DMS79 treated with DMSO at 0.1 percent for 48 hours (cell line): ENCODE results near the gene BAIAP2L1.
"Not testable (repeated sequence)": the region's sequence is repeated elsewhere in the genome, so short reads cannot be mapped to it uniquely, and the experiment has no call there.

Source experiments
- DNase-seq: peaks from one replicate; lab custom pipeline; 2025; lab: John Stamatoyannopoulos, UW

Gene BAIAP2L1, protein sequence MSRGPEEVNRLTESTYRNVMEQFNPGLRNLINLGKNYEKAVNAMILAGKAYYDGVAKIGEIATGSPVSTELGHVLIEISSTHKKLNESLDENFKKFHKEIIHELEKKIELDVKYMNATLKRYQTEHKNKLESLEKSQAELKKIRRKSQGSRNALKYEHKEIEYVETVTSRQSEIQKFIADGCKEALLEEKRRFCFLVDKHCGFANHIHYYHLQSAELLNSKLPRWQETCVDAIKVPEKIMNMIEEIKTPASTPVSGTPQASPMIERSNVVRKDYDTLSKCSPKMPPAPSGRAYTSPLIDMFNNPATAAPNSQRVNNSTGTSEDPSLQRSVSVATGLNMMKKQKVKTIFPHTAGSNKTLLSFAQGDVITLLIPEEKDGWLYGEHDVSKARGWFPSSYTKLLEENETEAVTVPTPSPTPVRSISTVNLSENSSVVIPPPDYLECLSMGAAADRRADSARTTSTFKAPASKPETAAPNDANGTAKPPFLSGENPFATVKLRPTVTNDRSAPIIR

DNA sequence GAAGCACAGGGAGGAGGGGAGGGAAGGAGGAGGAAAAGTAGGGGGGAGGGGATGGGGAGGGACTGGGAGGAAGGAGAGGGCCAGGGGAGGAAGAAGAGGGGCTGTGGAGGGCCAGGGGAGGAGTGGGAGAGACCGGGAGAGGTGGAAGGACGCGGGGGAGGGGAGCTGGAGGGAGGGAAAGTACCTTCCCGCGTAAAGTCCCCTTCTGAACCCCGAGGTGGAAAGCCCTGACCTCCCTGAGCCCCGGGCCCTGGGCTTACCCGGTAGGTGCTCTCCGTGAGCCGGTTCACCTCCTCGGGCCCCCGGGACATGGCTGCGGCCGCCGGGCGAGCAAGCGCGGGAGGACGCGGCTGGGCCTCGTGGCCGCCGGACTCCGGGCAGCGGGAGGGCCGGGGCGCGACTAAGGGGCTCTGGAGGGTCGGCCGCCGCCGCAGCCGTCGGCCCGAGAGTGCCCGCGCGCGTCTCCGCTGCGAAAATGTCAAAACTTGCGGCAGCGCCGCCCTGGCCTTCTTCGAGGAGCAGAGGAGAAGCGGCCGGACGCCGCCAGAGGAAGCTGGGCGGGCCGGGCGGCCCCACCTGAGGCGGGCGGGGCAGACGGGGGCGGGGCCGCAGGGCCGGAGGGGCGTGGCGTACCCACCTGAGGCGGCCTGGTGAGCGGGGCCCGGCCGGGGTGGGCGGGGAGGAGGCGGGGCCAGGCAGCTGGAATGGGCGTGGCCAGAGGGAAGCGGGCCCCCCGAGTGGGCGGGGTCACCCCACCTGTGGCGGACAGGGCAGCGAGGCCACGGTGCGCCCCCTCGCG lies at the start of gene BAIAP2L1:
BAIAP2L1 (minus strand) TSS at position 549 of the 799 bp plus-strand sequence; CDS start at position 311, 238 bp downstream.
- peak; percentile 86 for DNase-seq

DNA sequence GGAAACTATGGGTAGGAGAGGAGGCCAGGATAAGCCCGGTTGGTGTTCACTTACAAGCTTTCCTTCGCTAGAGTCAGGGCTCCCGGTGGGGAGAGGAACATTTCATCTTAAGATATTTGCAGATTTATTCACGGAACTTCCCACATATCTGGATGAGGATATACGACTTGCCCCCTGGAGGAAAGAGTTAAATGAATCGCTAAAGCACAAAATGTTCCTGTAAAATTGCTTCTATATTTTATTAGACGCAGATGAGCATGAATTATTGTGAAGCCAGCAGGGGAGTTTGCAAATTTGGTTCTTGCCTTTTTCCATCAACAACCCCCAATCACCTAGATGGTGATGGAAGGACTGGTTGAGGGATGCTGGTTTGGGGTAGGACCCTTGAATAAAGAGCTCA lies 47.9 kb upstream of the BAIAP2L1 start:
- no peak for DNase-seq

DNA sequence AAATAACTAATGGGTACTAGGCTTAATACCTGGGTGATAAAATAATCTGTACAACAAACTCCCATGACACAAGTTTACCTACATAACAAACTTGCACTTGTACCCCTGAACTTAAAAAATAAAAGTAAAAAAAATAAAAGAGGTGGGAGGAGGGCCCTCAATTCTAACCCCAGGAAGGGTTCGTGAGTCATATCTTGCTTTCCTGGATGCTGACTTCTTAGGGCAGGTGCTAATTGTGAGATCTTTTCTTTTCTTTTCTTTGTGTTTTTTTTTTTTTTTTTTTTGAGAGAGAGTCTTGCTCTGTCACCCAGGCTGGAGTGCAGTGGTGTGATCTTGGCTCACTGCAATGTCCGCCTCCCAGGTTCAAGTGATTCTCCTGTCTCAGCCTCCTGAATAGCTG lies 40.1 kb upstream of the BAIAP2L1 start:
- DNase-seq = not testable (repeated sequence)

DNA sequence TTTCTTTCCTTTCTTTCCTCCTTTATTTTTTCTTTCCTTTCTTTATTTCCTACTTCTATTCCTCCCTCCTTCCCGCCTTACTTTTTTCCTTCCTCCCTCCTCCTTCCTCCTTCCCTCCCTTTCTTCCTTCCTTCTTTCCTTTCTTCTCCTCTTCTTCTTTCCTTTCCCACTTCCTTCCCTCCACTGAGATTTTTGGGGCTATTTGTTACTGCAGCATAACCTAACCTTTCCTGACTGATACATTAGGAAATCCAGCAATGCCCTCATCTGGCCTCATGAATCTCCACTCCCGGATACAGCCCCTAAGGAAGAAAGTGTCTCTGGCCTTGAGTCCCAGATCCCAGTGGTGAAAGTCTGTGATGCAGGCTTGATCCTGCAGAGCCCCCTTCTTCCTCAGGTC lies 38.6 kb upstream of the BAIAP2L1 start:
- DNase-seq = no peak

DNA sequence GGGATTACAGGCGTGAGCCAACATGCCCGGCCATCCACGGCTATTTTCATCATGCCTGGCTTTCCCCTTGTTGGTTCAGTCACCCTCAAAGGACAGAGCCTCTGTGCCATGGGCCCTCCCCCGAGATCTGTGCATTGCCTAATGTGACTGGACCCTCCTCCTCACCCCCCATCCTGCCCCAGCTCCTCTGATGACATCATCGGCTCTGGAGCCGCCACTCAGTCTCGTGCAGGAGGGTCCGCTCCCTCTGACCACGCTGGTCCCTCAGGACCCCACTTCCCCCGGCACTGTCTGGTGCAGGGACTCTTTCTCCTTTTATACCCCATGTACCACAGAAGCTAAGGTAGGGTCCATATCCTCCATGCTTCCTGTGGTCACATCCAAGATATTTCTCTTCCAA lies 33.2 kb upstream of the BAIAP2L1 start:
- no peak for DNase-seq

DNA sequence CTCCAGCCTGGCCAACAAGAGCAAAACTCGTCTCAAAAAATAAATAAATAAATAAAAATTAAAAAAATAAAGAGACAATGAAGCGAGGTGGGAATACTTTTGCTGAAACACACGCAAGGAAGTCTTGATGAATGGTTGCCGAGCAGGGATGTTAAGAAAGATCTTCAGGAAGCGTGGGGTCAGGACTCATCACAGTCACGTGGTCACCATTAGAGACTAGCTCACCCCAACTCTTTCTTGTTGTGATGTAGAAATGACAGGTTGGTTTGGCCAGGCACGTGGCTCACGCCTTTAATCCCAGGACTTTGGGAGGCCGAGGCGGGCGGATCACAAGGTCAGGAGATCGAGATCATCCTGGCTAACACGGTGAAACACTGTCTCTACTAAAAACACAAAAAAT lies 28.9 kb upstream of the BAIAP2L1 start:
- DNase-seq = no peak

DNA sequence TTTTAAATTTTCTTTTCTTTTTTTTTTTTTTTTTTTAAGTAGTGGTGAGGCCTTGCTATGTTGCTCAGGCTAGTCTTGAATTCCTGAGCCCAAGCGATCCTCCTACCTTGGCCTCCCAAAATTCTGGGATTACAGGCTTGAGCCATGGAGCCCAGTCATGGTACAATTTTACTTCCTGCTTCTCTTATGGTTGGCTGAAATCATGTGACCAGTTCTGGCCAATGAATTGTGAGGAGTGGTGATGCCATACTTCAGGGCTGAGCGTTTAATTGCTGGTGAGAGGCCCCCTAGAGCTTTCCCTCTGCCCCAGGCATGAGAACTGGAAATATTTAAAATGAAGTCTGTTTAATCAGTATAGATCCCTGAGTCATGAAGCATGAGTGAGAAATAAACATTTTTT lies 22.2 kb upstream of the BAIAP2L1 start:
- no peak for DNase-seq

DNA sequence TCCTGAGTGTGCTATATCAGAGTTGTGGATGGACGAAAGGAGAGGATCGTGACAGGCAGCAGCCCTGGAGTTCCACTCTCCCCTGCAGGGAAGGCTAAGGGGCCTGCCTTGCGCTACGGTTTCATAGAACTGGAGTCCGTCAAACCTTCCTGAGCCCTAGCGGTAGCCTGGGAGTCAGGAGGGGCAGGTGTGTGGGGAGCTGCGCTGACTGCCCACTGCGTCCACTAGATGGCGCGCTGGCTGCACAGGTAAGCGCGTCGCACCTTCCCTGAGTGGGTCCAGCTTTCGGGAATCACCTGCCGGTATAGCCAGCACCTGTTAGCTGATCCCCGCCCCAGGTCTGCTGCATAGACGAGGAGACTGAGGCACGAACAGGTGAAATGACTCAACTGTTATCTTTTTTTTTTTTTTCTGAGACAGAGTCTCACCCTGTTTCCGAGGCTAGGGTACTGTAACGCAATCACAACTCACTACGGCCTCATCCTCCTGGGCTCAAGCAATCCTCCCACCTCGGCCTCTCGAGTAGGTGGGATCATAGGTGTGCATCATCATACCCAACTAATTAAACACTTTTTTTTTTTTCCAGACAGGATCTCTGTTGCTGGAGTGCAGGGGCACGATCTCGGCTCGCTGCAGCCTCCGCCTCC lies 20.2 kb upstream of the BAIAP2L1 start:
- peak; percentile 74 for DNase-seq

DNA sequence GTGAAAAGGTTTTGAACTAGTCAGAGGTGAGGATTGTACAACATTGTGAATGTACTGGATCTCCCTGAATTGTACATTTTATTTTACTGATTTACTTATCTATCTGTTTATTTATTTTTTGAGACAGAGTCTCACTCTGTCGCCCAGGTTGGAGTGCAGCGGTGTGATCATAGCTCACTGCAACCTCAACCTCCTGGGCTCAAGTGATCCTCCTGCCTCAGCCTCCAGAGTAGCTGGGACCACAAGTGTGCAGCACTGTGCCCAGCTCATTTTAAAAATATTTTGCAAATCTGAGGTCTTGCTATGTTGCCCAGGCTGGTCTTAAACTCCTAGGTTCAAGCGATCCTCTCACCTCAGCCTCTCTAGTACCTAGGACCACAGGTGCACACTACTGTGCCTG lies 19.1 kb upstream of the BAIAP2L1 start:
- not testable (repeated sequence) for DNase-seq

DNA sequence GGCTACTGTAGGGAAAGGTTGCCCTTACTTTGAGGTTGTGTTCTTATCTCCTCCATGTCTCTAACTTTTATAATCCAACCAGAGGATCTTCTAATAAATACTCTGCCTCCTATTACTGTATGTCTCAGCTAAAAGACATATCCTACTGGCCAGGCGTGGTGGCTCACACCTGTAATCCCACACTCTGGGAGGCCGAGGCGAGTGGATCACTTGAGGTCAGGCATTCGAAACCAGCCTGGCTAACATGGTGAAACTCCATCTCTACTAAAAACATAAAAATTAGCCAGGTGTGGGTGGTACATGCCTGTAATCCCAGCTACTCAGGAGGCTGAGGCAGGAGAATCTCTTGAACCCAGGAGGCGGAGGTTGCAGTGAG lies 18.4 kb upstream of the BAIAP2L1 start:
- not testable (repeated sequence) for DNase-seq

DNA sequence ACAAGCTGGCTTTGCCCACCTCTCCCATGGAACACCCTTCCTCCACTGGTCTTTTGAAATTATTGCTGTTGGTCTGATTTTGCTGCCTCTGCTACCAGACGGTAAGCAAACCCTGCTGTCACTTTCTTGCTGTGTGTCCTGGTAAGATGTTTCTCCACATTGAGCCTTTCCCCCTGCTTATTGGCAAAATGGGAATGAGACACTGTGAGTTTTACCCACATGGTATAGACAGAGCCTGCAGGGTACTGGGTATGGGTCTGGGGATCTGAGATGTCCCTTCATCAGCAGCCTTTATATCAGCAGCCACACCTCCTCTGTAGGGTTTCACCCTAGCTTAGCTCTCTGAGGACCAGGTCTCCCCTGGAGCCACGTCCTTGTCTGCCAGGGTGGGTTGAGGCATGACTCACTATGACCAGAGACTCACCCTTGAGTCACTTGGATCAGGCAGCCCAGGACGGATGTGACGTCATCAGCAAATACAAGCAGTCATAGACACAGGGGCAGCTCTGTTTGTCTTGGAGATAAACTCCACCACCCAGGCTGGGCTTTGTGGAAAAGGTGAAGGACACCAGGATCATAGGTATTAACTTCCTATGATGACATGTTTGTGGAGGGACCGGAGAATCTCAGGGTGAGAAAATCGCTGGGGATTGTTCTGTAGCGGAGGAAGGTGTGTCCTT lies 17.9 kb upstream of the BAIAP2L1 start:
- no peak for DNase-seq

DNA sequence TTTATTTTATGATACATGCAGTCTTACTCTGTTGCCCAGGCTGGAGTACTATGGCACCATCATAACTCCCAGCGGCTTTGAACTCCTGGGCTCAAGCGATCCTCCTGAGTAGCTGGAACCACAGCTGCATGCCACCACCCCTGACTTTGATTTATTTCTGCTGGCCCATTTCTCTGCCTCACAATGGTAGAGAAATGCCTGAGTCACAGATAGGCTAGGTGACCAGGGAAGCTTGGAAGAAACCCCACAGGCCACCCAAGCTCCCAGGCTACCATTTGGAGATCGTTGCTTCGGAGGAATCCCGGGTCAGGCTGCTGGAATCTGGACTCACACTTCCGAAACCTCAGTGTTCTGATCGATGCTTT lies 17.4 kb upstream of the BAIAP2L1 start:
- no peak for DNase-seq

DNA sequence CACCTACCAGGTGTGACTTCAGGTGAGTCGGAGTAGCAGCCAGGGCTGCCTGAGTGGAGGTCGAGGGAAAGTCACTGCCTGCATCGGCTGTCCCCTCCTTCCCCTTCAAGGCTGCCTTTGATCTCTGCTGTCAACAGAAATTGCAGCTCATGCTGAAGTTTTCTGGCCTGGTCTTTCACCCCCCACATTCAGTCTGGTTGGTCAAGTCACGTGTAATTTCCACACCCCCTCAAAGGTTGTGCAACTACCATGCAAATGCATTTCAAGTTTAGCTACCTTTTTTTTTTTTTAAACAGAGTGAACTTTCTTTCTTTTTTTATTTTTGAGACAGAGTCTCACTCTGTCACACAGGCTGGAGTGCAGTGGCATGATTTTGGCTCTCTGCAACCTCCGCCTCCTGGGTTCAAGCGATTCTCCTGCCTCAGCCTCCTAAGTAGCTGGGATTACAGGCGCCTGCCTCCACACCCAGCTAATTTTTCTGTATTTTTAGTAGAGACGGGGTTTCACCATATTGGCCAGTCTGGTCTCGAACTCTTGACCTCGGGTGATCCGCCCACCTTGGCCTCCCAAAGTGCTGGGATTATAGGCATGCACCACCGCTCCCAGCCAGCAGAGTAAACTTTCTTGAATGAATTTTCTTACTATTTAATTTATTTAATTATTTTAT lies 16.8 kb upstream of the BAIAP2L1 start:
- DNase-seq = not testable (repeated sequence)

DNA sequence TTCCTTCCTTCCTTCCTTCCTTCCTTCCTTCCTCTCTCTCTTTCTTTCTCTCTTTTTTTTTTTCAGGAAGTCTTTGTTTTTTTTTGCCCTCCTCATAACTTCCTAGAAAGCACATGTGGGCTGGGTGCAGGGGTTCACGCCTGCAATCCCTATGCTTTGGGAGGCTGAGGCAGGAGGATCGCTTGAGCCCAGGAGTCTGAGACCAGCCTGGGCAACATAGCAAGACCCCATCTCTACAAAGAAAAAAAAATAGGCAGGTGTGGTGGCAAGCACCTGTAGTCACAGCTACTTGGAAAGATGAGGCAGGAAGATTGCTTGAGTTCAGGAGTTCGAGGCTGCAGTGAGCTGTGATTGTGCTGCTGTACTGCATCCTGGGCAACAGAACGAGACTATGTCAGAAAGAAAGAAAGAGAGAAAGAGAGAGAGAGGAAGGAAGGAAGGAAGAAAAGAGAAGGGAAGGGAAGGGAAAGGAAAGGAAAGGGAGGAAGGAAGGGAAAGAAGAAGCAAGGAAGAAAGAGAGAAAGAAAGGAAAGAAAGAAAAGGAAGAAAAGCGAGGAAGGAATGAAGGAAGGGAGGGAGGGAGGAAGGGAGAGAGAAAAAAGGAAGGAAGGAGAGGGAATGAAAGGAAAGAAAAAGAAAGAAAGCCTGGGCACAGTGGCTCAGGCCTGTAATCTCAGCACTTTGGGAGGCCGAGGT lies 13.5 kb upstream of the BAIAP2L1 start:
- DNase-seq = no peak

DNA sequence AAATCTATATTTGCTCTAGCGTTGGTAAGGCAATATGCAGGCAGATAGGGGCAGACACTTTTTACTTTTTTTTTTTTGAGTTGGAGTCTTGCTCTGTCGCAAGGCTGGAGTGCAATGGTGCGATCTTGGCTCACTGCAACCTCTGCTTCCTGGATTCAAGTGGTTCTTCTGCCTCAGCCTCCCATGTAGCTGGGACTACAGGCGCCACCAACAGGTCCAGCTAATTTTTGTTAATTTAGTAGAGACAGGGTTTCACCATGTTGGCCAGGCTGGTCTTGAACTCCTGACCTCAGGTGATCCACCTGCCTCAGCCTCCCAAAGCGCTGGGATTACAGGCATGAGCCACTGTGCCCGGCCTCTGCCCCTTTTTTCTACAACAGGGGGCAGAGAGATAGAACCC lies 12.8 kb upstream of the BAIAP2L1 start:
- DNase-seq = not testable (repeated sequence)

DNA sequence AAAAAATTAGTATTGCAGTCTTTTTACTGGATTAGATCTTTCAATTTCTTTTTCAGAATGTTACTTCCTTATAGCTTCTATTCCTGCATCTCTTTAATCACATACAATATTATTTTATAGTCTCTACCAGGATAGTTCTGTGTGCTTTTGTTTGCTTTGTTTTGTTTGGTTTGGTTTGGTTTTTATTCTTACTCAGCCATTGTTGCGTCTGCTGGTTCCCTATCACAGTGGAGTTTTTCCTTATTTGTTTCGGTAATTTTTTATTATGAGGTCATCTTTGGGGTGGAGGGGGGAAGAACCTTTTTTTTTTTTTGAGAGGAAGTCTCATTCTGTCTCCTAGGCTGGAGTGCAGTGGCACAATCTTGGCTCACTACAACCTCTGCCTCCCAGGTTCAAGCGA lies 9.0 kb upstream of the BAIAP2L1 start:
- no peak for DNase-seq

DNA sequence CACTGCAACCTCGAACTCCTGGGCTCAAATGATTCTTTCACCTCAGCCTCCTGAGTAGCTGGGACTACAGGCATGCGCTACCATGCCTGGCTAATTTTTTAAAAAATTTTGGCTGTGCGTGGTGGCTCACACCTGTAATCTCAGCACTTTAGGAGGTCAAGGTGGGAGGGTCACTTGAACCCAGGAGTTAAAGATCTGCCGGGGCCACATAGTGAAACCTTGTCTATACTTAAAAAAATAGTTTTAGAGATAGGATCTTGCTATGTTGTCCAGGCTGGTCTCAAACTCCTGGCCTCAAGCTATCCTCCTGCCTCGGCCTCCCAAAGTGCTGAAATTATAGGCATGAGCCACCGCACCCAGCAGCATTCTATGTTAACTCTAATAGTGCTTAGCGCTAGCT lies 7.3 kb upstream of the BAIAP2L1 start:
- not testable (repeated sequence) for DNase-seq

DNA sequence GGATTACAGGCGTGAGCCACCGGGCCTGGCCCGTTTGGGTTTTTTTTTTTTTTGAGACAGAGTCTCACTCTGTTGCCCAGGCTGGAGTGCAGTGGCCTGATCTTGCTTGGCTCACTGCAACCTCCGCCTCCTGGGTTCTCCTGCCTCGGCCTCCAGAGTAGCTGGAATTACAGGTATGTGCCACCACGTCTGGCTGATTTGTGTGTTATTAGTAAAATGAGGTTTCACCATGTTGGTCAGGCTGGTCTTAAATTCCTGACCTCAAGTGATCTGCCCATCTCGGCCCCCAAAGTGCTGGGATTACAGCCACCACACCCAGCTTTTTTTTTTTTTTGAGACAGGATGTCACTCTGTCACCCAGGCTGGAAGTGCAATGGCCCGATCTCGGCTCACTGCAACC lies 5.9 kb upstream of the BAIAP2L1 start:
- no peak for DNase-seq

DNA sequence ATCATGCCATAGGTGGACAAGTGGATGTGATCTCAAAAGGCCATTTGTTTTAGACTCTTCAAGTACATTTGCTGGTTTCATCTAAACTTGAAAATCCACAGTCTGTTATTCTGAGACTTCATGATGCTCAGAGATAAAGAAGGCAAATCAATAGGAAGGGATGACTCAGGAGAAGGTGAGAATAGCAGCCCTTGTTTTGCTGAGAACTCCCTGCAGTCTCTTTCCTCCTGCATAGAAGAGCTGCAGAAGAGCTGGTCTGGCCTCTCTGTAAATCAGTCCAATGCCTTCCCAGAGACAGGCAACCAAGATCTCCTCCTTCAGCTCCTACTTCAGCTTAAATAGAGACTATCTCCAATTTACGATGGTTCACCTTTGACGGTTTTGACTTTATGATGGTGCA lies 4.0 kb upstream of the BAIAP2L1 start:
- DNase-seq = no peak

DNA sequence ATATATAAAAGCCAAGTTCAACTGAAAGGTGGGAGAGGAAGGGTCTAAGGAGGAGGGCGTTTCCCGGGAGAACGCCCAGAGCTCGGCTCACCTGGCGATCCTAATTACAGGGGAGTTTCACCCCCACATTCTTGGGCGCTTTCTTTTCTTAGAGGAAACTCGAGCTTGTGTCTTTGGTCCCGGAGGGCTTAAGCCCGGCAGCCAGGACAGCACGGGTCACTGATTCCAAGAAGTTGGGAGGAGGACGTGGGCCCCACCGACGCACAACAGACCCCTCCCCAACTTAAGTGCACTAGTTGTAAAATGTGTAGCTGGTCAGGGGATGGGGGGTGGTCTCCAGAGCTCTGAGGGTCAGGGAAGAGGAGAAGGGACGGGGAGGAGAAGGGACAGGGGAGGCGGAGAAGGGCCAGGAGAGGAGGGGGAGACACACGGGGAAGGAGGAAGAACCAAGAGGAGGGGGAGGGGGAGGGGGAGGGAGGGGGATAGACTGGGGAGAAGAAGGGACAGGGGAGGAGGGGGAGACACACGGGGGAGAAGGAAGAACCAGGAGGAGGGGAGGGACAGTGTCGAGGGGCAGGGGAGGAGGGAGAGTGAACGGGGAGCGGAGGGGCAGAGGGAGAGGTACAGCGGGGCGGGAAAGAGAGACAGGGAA lies 874 bp downstream of the BAIAP2L1 start:
- DNase-seq = peak; percentile 22
